IMR-90 (cell line): ENCODE data around the gene PPIL6. TPM values are rescaled to one million over a fixed set of nuclear protein-coding genes. Genes with fewer than 3 reads are reported as not detected.

Experiments
- ATAC-seq: fragments of 200-7000 bp; cut with Tn5 transposase; 2 replicates; pipeline ENCODE4 v1.9.1; 2020; ENCODE audit warnings: low read depth, mild to moderate bottlenecking, moderate library complexity
- BruUV-seq: library from RNA; stranded (reverse); fragments of 400-500 nt; replicated peaks from 2 replicates; lab custom pipeline; 2021; lab: Mats Ljungman, UMichigan
- CTCF ChIA-PET: fragments of 300-600 bp; formaldehyde crosslinking; extraction: SDS; loops from one replicate; lab custom pipeline; 2021; ENCODE audit warnings: antibody characterized with exemption; lab: Yijun Ruan, JAX
- POLR2A ChIA-PET: fragments of 300-600 bp; sonication (Branson Sonifier 250); formaldehyde crosslinking; loops from one replicate; lab custom pipeline; 2022; ENCODE audit warnings: antibody characterized with exemption; ENCODE audit not compliant: unreplicated experiment; lab: Charles Lee
- DNase-seq: peaks from one replicate; pipeline ENCODE4 v3.0.0; 2013
- H2AFZ ChIP-seq: replicated peaks from 2 replicates; pipeline ENCODE3; 2013; ENCODE audit warnings: low read length, mild to moderate bottlenecking; ENCODE audit not compliant: poor library complexity
- H2AK5ac ChIP-seq: 2 replicates; pipeline ENCODE4 v1.6.1; 2013; ENCODE audit warnings: low read depth, low read length, inconsistent platforms
- H2AK9ac ChIP-seq: replicated peaks from 2 replicates; pipeline ENCODE3; 2013; ENCODE audit warnings: mild to moderate bottlenecking, low read depth, low read length, moderate library complexity; ENCODE audit not compliant: poor library complexity
- H2BK120ac ChIP-seq: 2 replicates; pipeline ENCODE4 v1.6.1; 2013; ENCODE audit warnings: low read depth, low read length, inconsistent platforms
- H2BK15ac ChIP-seq: 3 replicates; pipeline ENCODE4 v1.6.1; 2013; ENCODE audit warnings: low read depth, low read length, inconsistent platforms
- H2BK20ac ChIP-seq: 2 replicates; pipeline ENCODE4 v1.6.1; 2013; ENCODE audit warnings: low read depth, mild to moderate bottlenecking, inconsistent platforms, low read length, moderate library complexity
- H2BK5ac ChIP-seq: 2 replicates; pipeline ENCODE4 v1.6.1; 2013; ENCODE audit warnings: mild to moderate bottlenecking, low read depth, low read length, inconsistent platforms; ENCODE audit not compliant: poor library complexity, severe bottlenecking
- H3K14ac ChIP-seq: replicated peaks from 2 replicates; pipeline ENCODE4 v1.6.1; 2013; ENCODE audit warnings: low read depth, low read length, inconsistent platforms
- H3K18ac ChIP-seq: 2 replicates; pipeline ENCODE4 v1.6.1; 2013; ENCODE audit warnings: low read depth, low read length, control low read depth
- H3K23ac ChIP-seq: 2 replicates; pipeline ENCODE4 v1.6.1; 2013; ENCODE audit warnings: low read depth, low read length, inconsistent platforms
- H3K27ac ChIP-seq: 2 replicates; pipeline ENCODE4 v1.5.1; 2013; ENCODE audit warnings: mild to moderate bottlenecking, control low read depth, low read length; ENCODE audit not compliant: insufficient read depth
- H3K27me3 ChIP-seq: 2 replicates; pipeline ENCODE4 v1.6.1; 2013; ENCODE audit warnings: low read length; ENCODE audit not compliant: control insufficient read depth, insufficient read depth
- H3K36me3 ChIP-seq: 2 replicates; pipeline ENCODE4 v1.6.1; 2013; ENCODE audit warnings: low read length, mixed read lengths; ENCODE audit not compliant: control insufficient read depth, insufficient read depth
- H3K4ac ChIP-seq: 2 replicates; pipeline ENCODE4 v1.6.1; 2013; ENCODE audit warnings: low read depth, low read length, inconsistent platforms
- H3K4me1 ChIP-seq: 2 replicates; pipeline ENCODE4 v1.6.1; 2013; ENCODE audit warnings: low read length, mixed read lengths; ENCODE audit not compliant: control insufficient read depth, insufficient read depth
- H3K4me2 ChIP-seq: 2 replicates; pipeline ENCODE4 v1.6.1; 2013; ENCODE audit warnings: low read depth, mild to moderate bottlenecking, control low read depth, low read length, moderate library complexity
- H3K4me3 ChIP-seq: 2 replicates; pipeline ENCODE4 v1.5.1; 2013; ENCODE audit warnings: low read depth, mild to moderate bottlenecking, control low read depth, low read length, moderate library complexity; ENCODE audit not compliant: insufficient read depth
- H3K56ac ChIP-seq: 2 replicates; pipeline ENCODE4 v1.6.1; 2013; ENCODE audit warnings: low read length, inconsistent platforms; ENCODE audit not compliant: insufficient read depth; ENCODE audit errors: extremely low read depth
- H3K79me1 ChIP-seq, 2 experiments: 2 replicates each; pipeline ENCODE4 v1.6.1; 2013; ENCODE audit warnings: low read length in 2 of 2, inconsistent platforms in 1 of 2, low read depth in 1 of 2
- H3K9ac ChIP-seq: 2 replicates; pipeline ENCODE4 v1.6.1; 2013; ENCODE audit warnings: low read depth, low read length, control low read depth
- H3K9me1 ChIP-seq: 2 replicates; pipeline ENCODE4 v1.6.1; 2013; ENCODE audit warnings: low read length, inconsistent platforms; ENCODE audit not compliant: insufficient read depth
- H3K9me3 ChIP-seq: 2 replicates; pipeline ENCODE4 v1.6.1; 2013; ENCODE audit warnings: low read length; ENCODE audit not compliant: control insufficient read depth, insufficient read depth
- H4K20me1 ChIP-seq: 2 replicates; pipeline ENCODE4 v1.6.1; 2013; ENCODE audit warnings: low read length, inconsistent platforms; ENCODE audit not compliant: insufficient read depth
- H4K5ac ChIP-seq: 2 replicates; pipeline ENCODE4 v1.6.1; 2013; ENCODE audit warnings: mild to moderate bottlenecking, low read depth, low read length, control low read depth
- H4K8ac ChIP-seq, 2 experiments: 2 replicates each; pipeline ENCODE4 v1.6.1; 2013; ENCODE audit warnings: low read depth in 2 of 2, low read length in 2 of 2, control low read depth in 1 of 2, inconsistent platforms in 1 of 2
- H4K91ac ChIP-seq: 2 replicates; pipeline ENCODE4 v1.6.1; 2013; ENCODE audit warnings: low read depth, low read length, inconsistent platforms; ENCODE audit not compliant: insufficient read depth
- CEBPB ChIP-seq: IDR thresholded peaks from 2 replicates; pipeline ENCODE4 v1.6.1; 2012; ENCODE audit warnings: low read depth, low read length, improper control_type of control experiment
- MAFK ChIP-seq: IDR thresholded peaks from 2 replicates; pipeline ENCODE4 v1.6.1; 2012; ENCODE audit warnings: low read depth, low read length, improper control_type of control experiment
- RCOR1 ChIP-seq: IDR thresholded peaks from 2 replicates; pipeline ENCODE4 v1.6.1; 2012; ENCODE audit warnings: mild to moderate bottlenecking, low read length, improper control_type of control experiment; ENCODE audit not compliant: insufficient replicate concordance
- USF2 ChIP-seq: fragments of 150-350 bp; IDR thresholded peaks from 2 replicates; pipeline ENCODE4 v1.6.1; 2017; ENCODE audit warnings: mild to moderate bottlenecking, antibody characterized with exemption, low read length, low read depth
- WGBS, 2 experiments: methylation state at CpG; one replicate each; pipeline versions ENCODE4 v1.1.5 to v1.1.7; 2013; ENCODE audit warnings: missing lambda C conversion rate in 2 of 2; ENCODE audit not compliant: insufficient read length in 1 of 2; ENCODE audit errors: extremely low coverage in 2 of 2; 5-methylcytosine and 5-hydroxymethylcytosine counted together
- dilution Hi-C: fragments of 300-500 bp; cut with HindIII; formaldehyde crosslinking; loops from one replicate; pipeline ENCODE4 v1.14.3; 2018; ENCODE audit warnings: low sequenced_read_pairs; ENCODE audit not compliant: unreplicated experiment
- in situ Hi-C: fragments of 300-500 bp; cut with MboI; formaldehyde crosslinking; loops from 3 replicates; pipeline ENCODE4 v1.14.3; 2019; ENCODE audit warnings: low sequenced_read_pairs, inconsistent platforms, mixed read lengths
- intact Hi-C: fragments of 100-400 bp; cut with micrococcal nuclease; formaldehyde crosslinking; loops from 2 replicates; pipeline ENCODE4 v1.10.0; 2022
- polyA plus RNA-seq, 3 experiments: library from polyadenylated mRNA; depleted of rRNA; stranded (reverse); fragments of >200 nt; gene quantifications; 2 replicates each; pipeline ENCODE4 v1.2.3, GENCODE V29; 2012; ENCODE audit warnings: low replicate concordance in 1 of 3
- total RNA-seq: library from RNA; depleted of rRNA; stranded (reverse); fragments of >200 nt; gene quantifications from 2 replicates; pipeline ENCODE4 v1.2.3, GENCODE V29; 2012

Gene PPIL6
- total and polyA plus RNA-seq, 2 of the 4 experiments (the other 2 are of a cell fraction): 0.15 to 0.18 TPM

GRCh38 chr6:109389650-109390274 lies 50.7 kb downstream of the PPIL6 start:
- DNase-seq (peak; percentile 41), ATAC-seq (no peak)
- H3K27me3 ChIP-seq: peaks cover 21% of the 10 kb centered on the region
- WGBS, 2 experiments: 27% methylated on average over 4 of the region's 6 CpGs; no CpG with 5 or more reads in 1 of the 2 experiments
- H2BK20ac ChIP-seq: no peak overlapping the region
- H4K5ac ChIP-seq: no peak overlapping the region
- no peaks in the 10 kb centered on the region for H4K20me1 ChIP-seq
- H3K9ac ChIP-seq: no peak overlapping the region
- H3K4me1 ChIP-seq: 0 out of 2 replicates have a peak, but pooled peaks cover 1% of the 10 kb centered on the region
- H4K8ac ChIP-seq: no peak overlapping the region
- ChIA-PET CTCF (interaction anchor here (0.6 to 1.4 kb wide), 2 partner anchors 201 to 202 kb away, joined by 3 read pairs; no protein-coding TSS in a partner anchor), POLR2A (no interaction called here)
- no peak overlapping the region for H2AFZ ChIP-seq
- H3K23ac ChIP-seq: no peak overlapping the region
- H2AK5ac ChIP-seq: no peak overlapping the region
- no peak overlapping the region for H2BK120ac ChIP-seq
- H3K4me3 ChIP-seq: no peak overlapping the region
- no peaks in the 10 kb centered on the region for H3K79me1 ChIP-seq
- no peak overlapping the region for H2BK5ac ChIP-seq
- no peak overlapping the region for H3K27ac ChIP-seq
- intact Hi-C loops: loop anchor here (10.0 kb wide), 2 partner anchors 305 to 495 kb away; partner anchors contain the start of genes AK9 and FIG4
- dilution Hi-C loops: no loop called here
- no peaks in the 10 kb centered on the region for H3K9me1 ChIP-seq
- no peak overlapping the region for H2BK15ac ChIP-seq
- no peaks in the 10 kb centered on the region for H3K9me3 ChIP-seq
- H3K4ac ChIP-seq: no peak overlapping the region
- H4K91ac ChIP-seq: no peak overlapping the region
- no peak overlapping the region for H3K18ac ChIP-seq
- no peak for TF ChIP-seq MAFK
- TF ChIP-seq USF2: no peak
- peak; percentile 51; the same call in 1 of the 2 replicates for TF ChIP-seq CEBPB
- TF ChIP-seq RCOR1: no peak
- no peak overlapping the region for H3K4me2 ChIP-seq
- in situ Hi-C loops: loop anchor here (25.0 kb wide), 2 partner anchors 202 to 852 kb away; no protein-coding TSS in a partner anchor
- H2AK9ac ChIP-seq: no peak overlapping the region
- no peak overlapping the region for H3K56ac ChIP-seq
- no TSS peak for BruUV-seq
- no peaks in the 10 kb centered on the region for H3K36me3 ChIP-seq
- H3K14ac ChIP-seq: no peak overlapping the region
